GM12878 (cell line): ENCODE results near the gene ANO2. TPM values are rescaled to one million over a fixed set of nuclear protein-coding genes. Genes with fewer than 3 reads are reported as not detected.

Experiments used
- ATAC-seq: fragments of 200-7000 bp; cut with Tn5 transposase; 3 replicates; pipeline ENCODE4 v1.9.1; 2020; ENCODE audit warnings: mild to moderate bottlenecking, moderate library complexity
- BruUV-seq: library from RNA; stranded (reverse); fragments of 400-500 nt; replicated peaks from 2 replicates; lab custom pipeline; 2021; lab: Mats Ljungman, UMichigan
- CTCF ChIA-PET: fragments of 300-600 bp; sonication (Branson Sonifier 250); formaldehyde crosslinking; extraction: SDS; loops from one replicate; lab custom pipeline; 2021; ENCODE audit warnings: inconsistent platforms; lab: Yijun Ruan, JAX
- POLR2A ChIA-PET: fragments of 350-600 bp; formaldehyde crosslinking; extraction: SDS; loops from one replicate; lab custom pipeline; 2021; ENCODE audit warnings: inconsistent platforms; lab: Charles Lee
- RAD21 ChIA-PET: fragments of 300-600 bp; sonication (Branson Sonifier 250); formaldehyde crosslinking; loops from one replicate; lab custom pipeline; 2023; ENCODE audit warnings: antibody characterized with exemption; ENCODE audit not compliant: unreplicated experiment; lab: Charles Lee
- SMC1A ChIA-PET: fragments of 300-600 bp; sonication (Branson Sonifier 250); formaldehyde crosslinking; loops from one replicate; lab custom pipeline; 2023; ENCODE audit not compliant: unreplicated experiment, uncharacterized antibody; lab: Charles Lee
- DNase-seq: peaks from one replicate; pipeline ENCODE4 v3.0.0-alpha.2; 2011; ENCODE audit warnings: low read depth, low spot score
- FAIRE-seq: peaks from 3 replicates; lab custom pipeline; 2011; peaks lifted over from hg19 to GRCh38; lab: Jason Lieb, UNC
- H2AFZ ChIP-seq: 2 replicates; pipeline ENCODE4 v1.6.0; 2011; ENCODE audit warnings: low read depth, low read length, control low read depth; ENCODE audit not compliant: control insufficient read depth
- H3K27ac ChIP-seq: 2 replicates; pipeline ENCODE4 v1.5.1; 2011; ENCODE audit warnings: control low read depth; ENCODE audit not compliant: control insufficient read depth, insufficient read depth
- H3K27me3 ChIP-seq, 2 experiments: replicated peaks in 1 of 2; 2 replicates each; pipeline versions ENCODE4 v1.6.0 to v1.6.1; 2011; ENCODE audit warnings: low read length in 1 of 2; ENCODE audit not compliant: control insufficient read depth in 2 of 2, insufficient read depth in 2 of 2
- H3K36me3 ChIP-seq, 2 experiments: 2 replicates each; pipeline ENCODE4 v1.5.1; 2011; ENCODE audit warnings: low read length in 1 of 2; ENCODE audit not compliant: control insufficient read depth in 2 of 2, insufficient read depth in 2 of 2
- H3K4me1 ChIP-seq: 2 replicates; pipeline ENCODE4 v1.6.1; 2011; ENCODE audit warnings: mild to moderate bottlenecking, low read length, moderate library complexity, mixed read lengths; ENCODE audit not compliant: control insufficient read depth, insufficient read depth
- H3K4me2 ChIP-seq: 2 replicates; pipeline ENCODE4 v1.6.0; 2011; ENCODE audit warnings: control low read depth; ENCODE audit not compliant: control insufficient read depth, insufficient read depth
- H3K4me3 ChIP-seq: fragments of 200-600 bp; sonication (generic); 2 replicates; pipeline ENCODE4 v1.5.1; 2016
- H3K79me2 ChIP-seq: 2 replicates; pipeline ENCODE4 v1.6.0; 2011; ENCODE audit warnings: low read length; ENCODE audit not compliant: control insufficient read depth, insufficient read depth
- H3K9ac ChIP-seq: 2 replicates; pipeline ENCODE4 v1.8.0; 2011; ENCODE audit warnings: low read length, control low read depth, mixed read lengths; ENCODE audit not compliant: control insufficient read depth, insufficient read depth
- H3K9me3 ChIP-seq: replicated peaks from 3 replicates; pipeline ENCODE4 v1.5.1; 2011; ENCODE audit warnings: mild to moderate bottlenecking, low read length; ENCODE audit not compliant: control insufficient read depth, insufficient read depth
- H4K20me1 ChIP-seq: 2 replicates; pipeline ENCODE4 v1.6.0; 2011; ENCODE audit not compliant: control insufficient read depth, insufficient read depth
- CBX3 ChIP-seq: fragments of 200-600 bp; sonication (generic); IDR thresholded peaks from 2 replicates; pipeline ENCODE4 v1.6.1; 2016; ENCODE audit warnings: low read depth, borderline replicate concordance
- EP300 ChIP-seq, 2 experiments: fragments of 150-350 bp in 1 of 2; IDR thresholded peaks; 2 replicates each; pipeline ENCODE4 v1.6.1; 2011 to 2012; ENCODE audit warnings: low read depth in 2 of 2, low read length in 2 of 2, borderline replicate concordance in 1 of 2, improper control_type of control experiment in 1 of 2, inconsistent platforms in 1 of 2; ENCODE audit not compliant: control insufficient read depth in 1 of 2
- EZH2 ChIP-seq: IDR thresholded peaks from 2 replicates; pipeline ENCODE4 v1.6.1; 2012; ENCODE audit warnings: low read depth, mild to moderate bottlenecking, control low read depth, inconsistent platforms, low read length, borderline replicate concordance; ENCODE audit not compliant: control insufficient read depth
- IRF4 ChIP-seq: IDR thresholded peaks from 2 replicates; pipeline ENCODE4 v1.6.1; 2011; ENCODE audit warnings: low read depth, low read length
- MTA3 ChIP-seq: IDR thresholded peaks from 2 replicates; pipeline ENCODE4 v1.6.1; 2012; ENCODE audit warnings: low read length, inconsistent platforms, borderline replicate concordance
- NFIC ChIP-seq: IDR thresholded peaks from 2 replicates; pipeline ENCODE4 v1.6.1; 2012; ENCODE audit warnings: low read depth, mild to moderate bottlenecking, inconsistent platforms, low read length, moderate library complexity
- NFXL1 ChIP-seq: fragments of 450-650 bp; IDR thresholded peaks from 2 replicates; pipeline ENCODE4 v1.6.1; 2017; ENCODE audit warnings: antibody characterized with exemption, mild to moderate bottlenecking, borderline replicate concordance
- NFYA ChIP-seq: IDR thresholded peaks from 2 replicates; pipeline ENCODE4 v1.6.1; 2011; ENCODE audit warnings: low read depth, mild to moderate bottlenecking, low read length, improper control_type of control experiment, borderline replicate concordance
- PAX5 ChIP-seq: IDR thresholded peaks from 2 replicates; pipeline ENCODE4 v1.6.1; 2011; ENCODE audit warnings: low read depth, low read length, borderline replicate concordance
- POU2F2 ChIP-seq: IDR thresholded peaks from 3 replicates; pipeline ENCODE4 v1.6.1; 2011; ENCODE audit warnings: low read depth, mild to moderate bottlenecking, low read length, borderline replicate concordance
- RBBP5 ChIP-seq: fragments of 200-600 bp; sonication (generic); conservative IDR thresholded peaks from 2 replicates; pipeline ENCODE4 v1.6.1; 2016
- RELA ChIP-seq: fragments of 450-650 bp; IDR thresholded peaks from 2 replicates; pipeline ENCODE4 v1.8.0; 2014; ENCODE audit warnings: borderline replicate concordance; ENCODE audit not compliant: partially characterized antibody
- RUNX3 ChIP-seq: IDR thresholded peaks from 2 replicates; pipeline ENCODE4 v1.6.1; 2012; ENCODE audit warnings: low read length, inconsistent platforms
- SIX5 ChIP-seq: IDR thresholded peaks from 2 replicates; pipeline ENCODE4 v1.6.1; 2011; ENCODE audit warnings: mild to moderate bottlenecking, low read depth, low read length, moderate library complexity; ENCODE audit not compliant: severe bottlenecking
- STAT1 ChIP-seq: fragments of 450-650 bp; conservative IDR thresholded peaks from 2 replicates; pipeline ENCODE4 v1.6.1; 2014; ENCODE audit warnings: antibody characterized with exemption, mild to moderate bottlenecking
- ZBED1 ChIP-seq: IDR thresholded peaks from 2 replicates; pipeline ENCODE4 v1.6.1; 2016; ENCODE audit warnings: borderline replicate concordance
- ZSCAN29 ChIP-seq: fragments of 450-650 bp; IDR thresholded peaks from 2 replicates; pipeline ENCODE4 v1.6.1; 2017; ENCODE audit warnings: mild to moderate bottlenecking, moderate library complexity
- whole genome bisulfite sequencing: methylation state at CpG from one replicate; pipeline ENCODE4 v1.1.6; 2016; ENCODE audit warnings: low lambda C conversion rate; ENCODE audit not compliant: insufficient replicate concordance, insufficient coverage; ENCODE audit errors: missing lambda C conversion rate; 5-methylcytosine and 5-hydroxymethylcytosine counted together
- in situ Hi-C: fragments of 300-500 bp; cut with MboI; formaldehyde crosslinking; loops from 9 replicates; pipeline ENCODE4 v1.14.3; 2018; ENCODE audit warnings: mixed read lengths
- intact Hi-C: fragments of 100-400 bp; cut with micrococcal nuclease; formaldehyde crosslinking; loops from one replicate; pipeline ENCODE4 v1.14.2; 2022; ENCODE audit not compliant: unreplicated experiment
- polyA plus RNA-seq, 11 experiments: library from polyadenylated mRNA; depleted of rRNA in 4 of 11; unstranded in 6 of 11; stranded (reverse) in 5 of 11; fragments of >200 nt; fragmentation: Nextera tagmentation in 4 of 11; fragmentation: Illumina TruSeq in 1 of 11; extraction: Ambion mirVana in 4 of 11; extraction: Trizol in 1 of 11; gene quantifications; 1 replicate in 1 of 11; 2 replicates in 10 of 11; pipeline versions ENCODE4 v1.2.1 to v1.2.3, GENCODE V29; 2011 to 2016; ENCODE audit warnings: inconsistent platforms in 2 of 11, missing spikeins in 2 of 11, low read depth in 1 of 11
- total RNA-seq, 4 experiments: library from RNA; depleted of rRNA in 3 of 4; stranded (reverse); fragments of >200 nt in 3 of 4; fragmentation: Illumina TruSeq in 1 of 4; extraction: Trizol in 1 of 4; gene quantifications; 2 replicates each; pipeline versions ENCODE4 v1.2.1 to v1.2.3, GENCODE V29; 2013 to 2021
- TF ChIP-seq, protein P1 (sequence below): fragments of 150-350 bp; IDR thresholded peaks from 2 replicates; pipeline ENCODE4 v1.6.1; 2014; ENCODE audit warnings: mild to moderate bottlenecking, low read depth, low read length
- TF ChIP-seq, protein P2 (sequence below): IDR thresholded peaks from 2 replicates; pipeline ENCODE4 v1.6.1; 2011; ENCODE audit warnings: mild to moderate bottlenecking, low read depth, low read length, moderate library complexity; ENCODE audit not compliant: insufficient replicate concordance

The ANO2 gene
- total and polyA plus RNA-seq, 10 of the 15 experiments (the other 5 are each of a cell fraction or from before 2014, with no cell fraction given): not detected

DNA sequence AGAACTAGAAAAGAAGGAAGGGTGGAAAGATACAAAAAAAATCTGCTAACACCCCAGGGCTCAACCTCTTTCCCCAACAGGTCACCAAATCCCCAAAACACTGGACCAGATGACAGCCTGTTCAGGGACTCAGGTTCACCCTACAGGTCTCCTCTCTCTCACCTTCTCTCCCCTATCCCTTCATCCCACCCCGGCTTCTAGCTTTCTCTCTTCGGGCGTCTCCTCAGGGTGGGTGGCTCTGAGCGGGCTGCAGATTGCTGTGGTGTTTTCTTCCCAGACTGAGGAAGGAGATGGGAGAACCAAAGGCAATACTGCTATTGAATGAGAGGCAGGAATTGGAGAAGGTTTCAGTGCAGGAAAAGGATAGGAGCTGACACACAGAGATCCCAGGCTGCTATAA, 39.3 kb downstream of the ANO2 start:
- DNase-seq (no peak), FAIRE-seq (no peak)
- Histone ChIP-seq H3K27me3 (peaks cover 2 to 7% of the 10 kb centered on the region in 2 experiments; a peak in 3 of 4 replicates), H3K9ac (no peak overlapping the region), H3K27ac (no peak overlapping the region)
- RAD21 ChIA-PET: no interaction called here
- TF ChIP-seq STAT1 (no peak), NFXL1 (no peak), RBBP5 (no peak), ZSCAN29 (no peak), MTA3 (no peak), SIX5 (no peak), EP300 (IDR thresholded peaks at IDR 0.05; ENCODE audit: borderline replicate concordance in 1 of 2, control insufficient read depth in 1 of 2, low read depth in 2 of 2, low read length in 2 of 2) (no peak), EZH2 (no peak), NFIC (no peak), RUNX3 (no peak), CBX3 (no peak), PAX5 (no peak), RELA (no peak), POU2F2 (no peak), IRF4 (no peak), ZBED1 (no peak), NFYA (no peak)
- TF ChIP-seq, protein P1, sequence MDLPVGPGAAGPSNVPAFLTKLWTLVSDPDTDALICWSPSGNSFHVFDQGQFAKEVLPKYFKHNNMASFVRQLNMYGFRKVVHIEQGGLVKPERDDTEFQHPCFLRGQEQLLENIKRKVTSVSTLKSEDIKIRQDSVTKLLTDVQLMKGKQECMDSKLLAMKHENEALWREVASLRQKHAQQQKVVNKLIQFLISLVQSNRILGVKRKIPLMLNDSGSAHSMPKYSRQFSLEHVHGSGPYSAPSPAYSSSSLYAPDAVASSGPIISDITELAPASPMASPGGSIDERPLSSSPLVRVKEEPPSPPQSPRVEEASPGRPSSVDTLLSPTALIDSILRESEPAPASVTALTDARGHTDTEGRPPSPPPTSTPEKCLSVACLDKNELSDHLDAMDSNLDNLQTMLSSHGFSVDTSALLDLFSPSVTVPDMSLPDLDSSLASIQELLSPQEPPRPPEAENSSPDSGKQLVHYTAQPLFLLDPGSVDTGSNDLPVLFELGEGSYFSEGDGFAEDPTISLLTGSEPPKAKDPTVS: no peak
- TF ChIP-seq, protein P2, sequence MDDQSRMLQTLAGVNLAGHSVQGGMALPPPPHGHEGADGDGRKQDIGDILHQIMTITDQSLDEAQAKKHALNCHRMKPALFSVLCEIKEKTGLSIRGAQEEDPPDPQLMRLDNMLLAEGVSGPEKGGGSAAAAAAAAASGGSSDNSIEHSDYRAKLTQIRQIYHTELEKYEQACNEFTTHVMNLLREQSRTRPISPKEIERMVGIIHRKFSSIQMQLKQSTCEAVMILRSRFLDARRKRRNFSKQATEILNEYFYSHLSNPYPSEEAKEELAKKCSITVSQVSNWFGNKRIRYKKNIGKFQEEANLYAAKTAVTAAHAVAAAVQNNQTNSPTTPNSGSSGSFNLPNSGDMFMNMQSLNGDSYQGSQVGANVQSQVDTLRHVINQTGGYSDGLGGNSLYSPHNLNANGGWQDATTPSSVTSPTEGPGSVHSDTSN: no peak
- TF ChIP-seq, all 136 proteins: peak for 0
- in situ Hi-C loops (no loop called here), intact Hi-C loops (no loop called here)
- ChIA-PET POLR2A (no interaction called here), CTCF (no interaction called here), SMC1A (interaction anchor here (0.6 kb wide), 1 partner anchor 50 kb away, joined by 3 read pairs; no protein-coding TSS in a partner anchor)
- H3K9me3 ChIP-seq: no peaks in the 10 kb centered on the region
- no peak overlapping the region for H2AFZ ChIP-seq
- no TSS peak for BruUV-seq
- H3K4me3 ChIP-seq: no peak overlapping the region
- H4K20me1 ChIP-seq: no peaks in the 10 kb centered on the region
- 33% methylated on average over 4 of the region's 4 CpGs for WGBS
- no peak overlapping the region for H3K4me2 ChIP-seq
- H3K4me1 ChIP-seq: no peaks in the 10 kb centered on the region
- ATAC-seq: no peak
- no peaks in the 10 kb centered on the region for H3K36me3 ChIP-seq
- no peaks in the 10 kb centered on the region for H3K79me2 ChIP-seq
